ENCODE results near the gene SRPRB.

DNA sequence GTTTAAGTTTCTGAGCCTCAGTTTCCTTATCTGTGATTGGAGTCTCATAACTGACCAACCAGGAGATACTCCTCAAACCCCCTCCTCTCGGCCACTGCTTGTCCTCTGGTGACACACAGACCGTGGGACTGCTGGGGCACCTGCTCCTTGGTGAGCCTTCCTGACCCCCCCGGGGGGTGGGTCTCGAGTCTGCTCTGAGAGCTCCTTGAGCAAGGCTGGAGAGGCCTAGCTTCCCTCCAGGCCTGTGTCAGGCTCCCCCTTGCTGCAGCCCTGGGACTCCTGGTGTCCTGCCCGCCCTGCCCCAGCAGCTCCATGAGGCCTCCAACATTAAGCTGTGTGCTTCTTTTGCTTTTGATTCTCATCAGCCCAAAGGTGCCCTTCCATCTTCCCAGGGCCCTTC is 27.7 kb downstream of the SRPRB start:
- TF ChIP-seq, protein P1, sequence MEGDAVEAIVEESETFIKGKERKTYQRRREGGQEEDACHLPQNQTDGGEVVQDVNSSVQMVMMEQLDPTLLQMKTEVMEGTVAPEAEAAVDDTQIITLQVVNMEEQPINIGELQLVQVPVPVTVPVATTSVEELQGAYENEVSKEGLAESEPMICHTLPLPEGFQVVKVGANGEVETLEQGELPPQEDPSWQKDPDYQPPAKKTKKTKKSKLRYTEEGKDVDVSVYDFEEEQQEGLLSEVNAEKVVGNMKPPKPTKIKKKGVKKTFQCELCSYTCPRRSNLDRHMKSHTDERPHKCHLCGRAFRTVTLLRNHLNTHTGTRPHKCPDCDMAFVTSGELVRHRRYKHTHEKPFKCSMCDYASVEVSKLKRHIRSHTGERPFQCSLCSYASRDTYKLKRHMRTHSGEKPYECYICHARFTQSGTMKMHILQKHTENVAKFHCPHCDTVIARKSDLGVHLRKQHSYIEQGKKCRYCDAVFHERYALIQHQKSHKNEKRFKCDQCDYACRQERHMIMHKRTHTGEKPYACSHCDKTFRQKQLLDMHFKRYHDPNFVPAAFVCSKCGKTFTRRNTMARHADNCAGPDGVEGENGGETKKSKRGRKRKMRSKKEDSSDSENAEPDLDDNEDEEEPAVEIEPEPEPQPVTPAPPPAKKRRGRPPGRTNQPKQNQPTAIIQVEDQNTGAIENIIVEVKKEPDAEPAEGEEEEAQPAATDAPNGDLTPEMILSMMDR (conservative IDR thresholded peaks at IDR 0.05; ENCODE audit: low read depth, low read length) = no peak
- no peak for TF ChIP-seq EZH2 (IDR thresholded peaks at IDR 0.05; ENCODE audit: low read length, unreplicated experiment)

Data from PC-3 (cell line).